Activated CD8-positive, alpha-beta memory T cell treated with anti-CD3 and anti-CD28 coated beads for 4 hours (primary cell): Measurements from ENCODE around the gene TINCR.
"Not testable (repeated sequence)": the region's sequence is repeated elsewhere in the genome, so short reads cannot be mapped to it uniquely, and the experiment has no call there.

ENCODE experiments used
- DNase-seq, 2 donors: peaks; one replicate each; pipeline ENCODE4 v3.0.0-alpha.2; 2020; ENCODE audit warnings: low read depth in 2 of 2

Gene TINCR

GRCh38 chr19:5567360-5567969, at the start of gene TINCR:
TSS of gene TINCR (minus strand) at chr19:5567953.
- no peak for DNase-seq

GRCh38 chr19:5617080-5617479, 49.3 kb upstream of the TINCR start:
- DNase-seq: no peak

GRCh38 chr19:5615756-5616327, 48.1 kb upstream of the TINCR start:
- DNase-seq: no peak

- DNase-seq: no peak
Measured at GRCh38 chr19:5612891-5613865, 45.4 kb upstream of the TINCR start.

DNA sequence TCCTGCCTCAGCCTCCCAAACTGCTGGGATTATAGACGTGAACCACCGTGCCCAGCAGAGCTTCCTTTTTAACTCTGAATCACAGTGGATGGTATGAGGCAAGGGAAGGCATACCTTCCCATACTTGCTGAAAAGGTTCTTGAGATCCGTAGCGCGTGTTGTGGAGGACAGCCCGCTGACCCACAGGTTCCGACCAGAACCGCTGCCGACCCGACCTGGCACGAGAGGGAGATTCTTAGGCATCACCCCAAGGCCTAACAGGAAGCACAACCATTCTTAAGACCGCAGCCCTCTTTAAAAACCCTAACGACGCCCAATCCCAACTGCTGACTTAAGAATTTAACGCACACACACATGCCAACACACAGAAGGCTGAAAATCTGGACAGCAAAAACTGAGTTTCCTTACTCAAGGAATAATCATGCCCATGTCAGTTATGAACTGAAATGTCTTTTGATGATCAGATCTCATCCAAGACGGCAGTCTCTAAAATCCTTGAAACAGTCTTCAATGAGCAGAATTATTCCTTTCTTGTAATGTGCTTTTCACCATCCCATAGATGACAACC, 42.2 kb upstream of the TINCR start:
- no peak for DNase-seq

GRCh38 chr19:5608766-5609165, 41.0 kb upstream of the TINCR start:
- DNase-seq: not testable (repeated sequence)

- no peak for DNase-seq
Measured at GRCh38 chr19:5608291-5608690, 40.5 kb upstream of the TINCR start.

DNA sequence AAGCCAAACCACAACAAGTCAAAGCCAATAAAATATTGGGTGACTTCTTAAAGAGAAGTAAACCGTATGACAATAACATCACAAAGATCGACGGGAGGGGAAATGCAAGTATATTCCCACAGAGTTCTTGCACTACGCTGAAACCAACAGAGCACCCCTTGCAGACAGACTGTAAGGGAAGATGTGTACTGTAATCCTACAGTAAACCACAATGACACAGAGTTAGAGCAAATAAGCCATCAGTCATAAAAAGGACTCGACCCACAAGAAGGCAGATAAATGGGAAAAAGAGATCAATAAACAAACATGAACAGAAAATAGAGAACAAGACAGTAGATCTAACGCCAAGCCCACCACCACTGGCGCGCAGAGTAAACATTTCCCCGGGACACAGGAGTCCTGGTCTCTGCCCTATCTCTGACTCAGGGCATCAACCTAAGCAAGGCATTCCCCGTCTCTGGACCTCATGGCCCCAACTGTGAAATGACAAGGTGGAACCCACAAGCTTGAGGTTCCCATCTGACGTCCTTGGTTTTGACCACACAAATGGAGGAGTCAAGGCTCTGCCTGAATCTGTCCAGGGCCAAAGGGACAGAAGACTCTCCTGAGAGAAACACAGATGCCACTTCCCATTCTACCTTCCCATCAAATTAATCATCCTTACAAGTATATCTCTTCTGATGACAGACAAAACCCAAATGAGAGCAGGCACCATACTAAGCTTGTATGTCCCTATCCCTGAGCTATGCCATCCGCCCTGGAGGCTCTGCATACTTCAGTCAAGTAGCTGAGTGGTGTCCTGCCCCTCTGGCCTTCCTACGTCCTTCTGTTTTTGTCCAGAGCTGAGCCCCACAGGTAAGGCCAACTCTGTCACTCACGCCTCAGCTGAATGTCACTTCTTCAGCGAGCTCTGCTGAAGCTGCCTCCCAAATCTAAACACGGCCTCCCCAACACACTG, 39.8 kb upstream of the TINCR start:
- DNase-seq: no peak

GRCh38 chr19:5605362-5605761, 37.6 kb upstream of the TINCR start:
- no peak for DNase-seq

DNA sequence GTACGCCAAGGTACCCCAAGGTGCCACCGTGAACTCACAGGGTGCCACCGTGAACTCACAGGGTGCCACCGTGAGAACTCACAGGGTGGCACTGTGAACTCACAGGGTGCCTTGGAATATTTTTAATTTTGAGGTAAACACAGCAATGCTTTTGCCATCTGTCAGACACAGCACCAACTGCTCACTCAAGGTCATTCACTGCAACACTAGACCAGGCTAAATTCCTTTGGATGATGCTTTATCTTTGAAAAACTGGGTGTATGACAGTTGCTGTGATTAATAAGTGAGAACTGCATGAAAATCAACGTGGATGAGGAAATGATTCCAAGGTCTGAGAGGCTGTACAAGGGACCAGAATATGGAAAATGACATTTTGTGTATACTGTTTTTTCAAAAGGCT, 35.9 kb upstream of the TINCR start:
- DNase-seq: no peak

DNA sequence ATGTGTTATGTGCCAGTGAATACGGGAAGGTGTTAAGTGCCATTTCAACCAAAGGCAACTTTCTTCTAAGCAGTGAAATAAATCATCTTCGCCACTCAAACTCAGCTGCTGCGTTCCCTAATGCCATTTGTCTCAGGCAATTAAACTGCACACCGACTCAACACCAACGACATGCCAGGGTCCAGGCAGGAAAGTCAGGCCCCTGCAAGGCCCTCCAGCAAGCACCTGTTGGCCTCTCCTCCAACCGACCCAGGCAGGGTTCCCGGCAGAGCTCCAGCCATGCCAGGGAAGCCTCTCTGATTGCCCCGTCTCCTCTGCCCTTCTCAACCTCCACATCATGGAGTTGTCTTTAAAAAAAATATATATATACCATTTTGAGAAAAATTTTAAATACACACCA, 33.0 kb upstream of the TINCR start:
- DNase-seq: no peak

DNA sequence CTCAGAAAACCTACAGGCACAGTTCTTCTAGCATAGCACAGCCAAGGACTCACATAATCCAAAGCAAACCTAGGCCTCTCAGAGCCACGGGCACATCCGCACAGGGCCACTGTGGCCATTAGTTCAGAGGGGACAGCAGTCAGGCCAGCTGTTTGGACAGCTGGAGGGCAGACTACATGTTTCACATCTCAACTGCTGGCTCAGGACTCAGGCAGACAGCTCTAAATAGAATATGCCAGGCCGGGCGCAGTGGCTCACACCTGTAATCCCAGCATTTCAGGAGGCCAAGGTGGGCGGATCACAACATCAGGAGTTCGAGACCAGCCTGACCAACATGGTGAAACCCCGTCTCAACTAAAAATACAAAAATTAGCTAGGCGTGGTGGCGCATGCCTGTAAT, 28.0 kb upstream of the TINCR start:
- DNase-seq: no peak

DNA sequence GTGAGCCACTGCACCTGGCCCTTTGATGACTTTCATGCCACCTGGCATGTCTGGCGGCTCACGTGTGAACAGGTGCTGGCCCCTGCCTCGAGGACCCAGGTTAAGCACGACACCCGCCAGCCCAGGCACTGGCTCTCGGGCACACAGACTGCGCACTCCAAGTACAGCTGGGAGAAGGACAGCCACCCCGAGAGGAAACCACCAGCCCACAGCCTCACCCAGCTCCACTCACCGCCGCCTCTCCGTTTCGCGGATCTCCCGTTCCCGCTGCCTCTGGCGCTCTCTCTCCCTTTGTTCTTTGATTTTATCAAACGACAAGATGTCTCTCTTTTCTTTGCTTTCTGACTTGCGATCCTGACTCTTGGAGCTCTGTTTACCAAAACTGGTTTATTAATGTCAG, 27.4 kb upstream of the TINCR start:
- no peak for DNase-seq

GRCh38 chr19:5594521-5594950, 26.8 kb upstream of the TINCR start:
- no peak for DNase-seq

- no peak for DNase-seq
Measured at GRCh38 chr19:5593343-5594255, 25.8 kb upstream of the TINCR start.

GRCh38 chr19:5592531-5593342, 25.0 kb upstream of the TINCR start:
- no peak for DNase-seq

DNA sequence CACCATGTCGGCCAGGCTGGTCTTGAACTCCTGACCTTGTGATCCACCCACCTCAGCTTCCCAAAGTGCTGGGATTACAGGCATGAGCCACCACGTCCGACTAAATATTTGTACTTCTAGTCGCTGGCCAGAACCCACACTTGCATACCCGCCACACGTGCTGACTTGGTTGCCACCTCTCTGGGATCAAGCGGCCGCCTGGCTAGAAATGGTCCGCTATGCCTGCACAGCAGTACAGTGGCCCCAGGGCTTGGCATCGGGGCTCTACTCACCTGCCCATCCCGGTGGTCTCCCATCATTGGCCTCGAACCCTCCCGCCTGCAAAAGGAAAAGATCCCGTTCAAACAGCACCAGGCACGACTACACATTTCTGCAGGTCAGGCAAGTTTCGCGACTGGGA, 23.7 kb upstream of the TINCR start:
- no peak for DNase-seq

DNA sequence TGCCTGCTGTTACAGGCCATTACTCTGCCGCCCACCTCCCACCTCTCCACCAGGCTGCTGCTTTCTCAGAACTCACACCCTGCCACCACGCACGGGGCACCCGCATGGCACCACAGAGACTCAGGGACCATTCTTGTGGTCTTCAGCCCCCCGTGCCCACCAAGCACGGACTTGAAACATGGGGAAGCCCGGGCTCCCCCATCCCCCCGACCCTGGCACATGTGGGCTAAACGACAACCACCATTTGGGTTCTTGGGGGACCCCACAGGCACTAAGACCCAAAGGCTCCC, 23.1 kb upstream of the TINCR start:
- no peak for DNase-seq

- DNase-seq: no peak
Measured at GRCh38 chr19:5590151-5590864, 22.6 kb upstream of the TINCR start.
